ENCODE results near the gene MINDY2.

DNA sequence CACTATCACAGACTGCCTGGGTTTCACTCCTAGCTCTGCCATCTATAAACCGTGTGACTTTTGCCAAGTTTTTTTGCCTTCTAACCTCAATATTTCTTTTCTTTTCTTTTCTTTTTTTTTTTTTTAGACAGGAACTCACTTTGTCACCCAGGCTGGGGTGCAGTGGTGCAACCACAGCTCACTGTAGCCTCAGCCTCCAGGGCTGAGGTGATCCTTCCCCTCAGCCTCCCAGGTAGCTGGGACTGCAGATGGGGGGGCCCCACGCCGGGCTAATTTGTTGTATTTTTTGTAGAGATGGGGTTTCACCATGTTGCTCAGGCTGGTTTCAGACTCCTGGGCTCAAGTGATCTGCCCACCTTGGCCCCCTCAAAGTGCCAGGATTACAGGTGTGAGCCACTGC is 18.4 kb upstream of the MINDY2 start:
- TF ChIP-seq, protein P1, sequence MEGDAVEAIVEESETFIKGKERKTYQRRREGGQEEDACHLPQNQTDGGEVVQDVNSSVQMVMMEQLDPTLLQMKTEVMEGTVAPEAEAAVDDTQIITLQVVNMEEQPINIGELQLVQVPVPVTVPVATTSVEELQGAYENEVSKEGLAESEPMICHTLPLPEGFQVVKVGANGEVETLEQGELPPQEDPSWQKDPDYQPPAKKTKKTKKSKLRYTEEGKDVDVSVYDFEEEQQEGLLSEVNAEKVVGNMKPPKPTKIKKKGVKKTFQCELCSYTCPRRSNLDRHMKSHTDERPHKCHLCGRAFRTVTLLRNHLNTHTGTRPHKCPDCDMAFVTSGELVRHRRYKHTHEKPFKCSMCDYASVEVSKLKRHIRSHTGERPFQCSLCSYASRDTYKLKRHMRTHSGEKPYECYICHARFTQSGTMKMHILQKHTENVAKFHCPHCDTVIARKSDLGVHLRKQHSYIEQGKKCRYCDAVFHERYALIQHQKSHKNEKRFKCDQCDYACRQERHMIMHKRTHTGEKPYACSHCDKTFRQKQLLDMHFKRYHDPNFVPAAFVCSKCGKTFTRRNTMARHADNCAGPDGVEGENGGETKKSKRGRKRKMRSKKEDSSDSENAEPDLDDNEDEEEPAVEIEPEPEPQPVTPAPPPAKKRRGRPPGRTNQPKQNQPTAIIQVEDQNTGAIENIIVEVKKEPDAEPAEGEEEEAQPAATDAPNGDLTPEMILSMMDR (IDR thresholded peaks at IDR 0.05), result no peak
- TF ChIP-seq POLR2AphosphoS5 (IDR thresholded peaks at IDR 0.05; ENCODE audit: low read depth, low read length), result no peak
- TF ChIP-seq, protein P2, sequence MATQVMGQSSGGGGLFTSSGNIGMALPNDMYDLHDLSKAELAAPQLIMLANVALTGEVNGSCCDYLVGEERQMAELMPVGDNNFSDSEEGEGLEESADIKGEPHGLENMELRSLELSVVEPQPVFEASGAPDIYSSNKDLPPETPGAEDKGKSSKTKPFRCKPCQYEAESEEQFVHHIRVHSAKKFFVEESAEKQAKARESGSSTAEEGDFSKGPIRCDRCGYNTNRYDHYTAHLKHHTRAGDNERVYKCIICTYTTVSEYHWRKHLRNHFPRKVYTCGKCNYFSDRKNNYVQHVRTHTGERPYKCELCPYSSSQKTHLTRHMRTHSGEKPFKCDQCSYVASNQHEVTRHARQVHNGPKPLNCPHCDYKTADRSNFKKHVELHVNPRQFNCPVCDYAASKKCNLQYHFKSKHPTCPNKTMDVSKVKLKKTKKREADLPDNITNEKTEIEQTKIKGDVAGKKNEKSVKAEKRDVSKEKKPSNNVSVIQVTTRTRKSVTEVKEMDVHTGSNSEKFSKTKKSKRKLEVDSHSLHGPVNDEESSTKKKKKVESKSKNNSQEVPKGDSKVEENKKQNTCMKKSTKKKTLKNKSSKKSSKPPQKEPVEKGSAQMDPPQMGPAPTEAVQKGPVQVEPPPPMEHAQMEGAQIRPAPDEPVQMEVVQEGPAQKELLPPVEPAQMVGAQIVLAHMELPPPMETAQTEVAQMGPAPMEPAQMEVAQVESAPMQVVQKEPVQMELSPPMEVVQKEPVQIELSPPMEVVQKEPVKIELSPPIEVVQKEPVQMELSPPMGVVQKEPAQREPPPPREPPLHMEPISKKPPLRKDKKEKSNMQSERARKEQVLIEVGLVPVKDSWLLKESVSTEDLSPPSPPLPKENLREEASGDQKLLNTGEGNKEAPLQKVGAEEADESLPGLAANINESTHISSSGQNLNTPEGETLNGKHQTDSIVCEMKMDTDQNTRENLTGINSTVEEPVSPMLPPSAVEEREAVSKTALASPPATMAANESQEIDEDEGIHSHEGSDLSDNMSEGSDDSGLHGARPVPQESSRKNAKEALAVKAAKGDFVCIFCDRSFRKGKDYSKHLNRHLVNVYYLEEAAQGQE (IDR thresholded peaks at IDR 0.05; ENCODE audit: insufficient read depth in 1 of 2, low read depth in 2 of 2, low read length in 1 of 2), result no peak
- no peak for TF ChIP-seq SIN3A (IDR thresholded peaks at IDR 0.05; ENCODE audit: borderline replicate concordance, insufficient read depth, low read depth, low read length)
- no peak for TF ChIP-seq TCF7L2 (IDR thresholded peaks at IDR 0.05; ENCODE audit: low read depth, low read length)
